CD4-positive, alpha-beta T cell treated with Interleukin-15 for 4 hours (primary cell): ENCODE data around the gene PANK1.
"Not testable (repeated sequence)": the region's sequence is repeated elsewhere in the genome, so short reads cannot be mapped to it uniquely, and the experiment has no call there.

Source experiments
- DNase-seq: peaks from one replicate; pipeline ENCODE4 v3.0.0-alpha.2; 2020; ENCODE audit warnings: low spot score

The PANK1 gene

DNA sequence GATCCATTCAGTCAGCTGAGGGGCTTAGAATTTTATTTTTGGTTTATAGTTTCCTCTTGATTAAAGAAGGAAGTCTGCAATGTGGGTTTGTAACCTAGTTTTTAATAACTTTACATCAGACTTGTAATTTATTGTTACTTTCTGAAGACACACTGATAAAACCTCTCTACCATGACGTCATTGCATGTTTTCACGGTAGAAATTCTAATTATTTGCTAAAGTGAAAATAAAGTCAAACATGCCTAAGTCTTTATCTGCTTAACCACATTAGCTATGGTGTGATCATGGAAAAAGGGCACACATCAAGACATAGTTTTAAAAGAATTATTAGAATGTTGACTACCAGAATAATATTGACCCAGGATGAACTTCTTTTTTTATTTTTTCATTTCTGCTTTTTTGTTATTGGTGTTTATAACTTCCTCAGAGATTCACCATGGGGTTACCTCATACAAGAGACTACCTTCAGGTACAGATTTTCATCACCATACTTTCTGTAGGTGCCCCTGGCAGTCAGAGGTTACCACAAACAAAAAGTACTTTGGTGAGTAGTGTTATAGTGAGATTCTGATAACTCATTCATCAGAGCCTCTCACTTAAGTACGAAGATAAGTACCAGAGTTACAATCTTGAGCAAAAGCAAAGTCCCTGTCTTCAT is 7.0 kb upstream of the PANK1 start:
- DNase-seq = no peak

DNA sequence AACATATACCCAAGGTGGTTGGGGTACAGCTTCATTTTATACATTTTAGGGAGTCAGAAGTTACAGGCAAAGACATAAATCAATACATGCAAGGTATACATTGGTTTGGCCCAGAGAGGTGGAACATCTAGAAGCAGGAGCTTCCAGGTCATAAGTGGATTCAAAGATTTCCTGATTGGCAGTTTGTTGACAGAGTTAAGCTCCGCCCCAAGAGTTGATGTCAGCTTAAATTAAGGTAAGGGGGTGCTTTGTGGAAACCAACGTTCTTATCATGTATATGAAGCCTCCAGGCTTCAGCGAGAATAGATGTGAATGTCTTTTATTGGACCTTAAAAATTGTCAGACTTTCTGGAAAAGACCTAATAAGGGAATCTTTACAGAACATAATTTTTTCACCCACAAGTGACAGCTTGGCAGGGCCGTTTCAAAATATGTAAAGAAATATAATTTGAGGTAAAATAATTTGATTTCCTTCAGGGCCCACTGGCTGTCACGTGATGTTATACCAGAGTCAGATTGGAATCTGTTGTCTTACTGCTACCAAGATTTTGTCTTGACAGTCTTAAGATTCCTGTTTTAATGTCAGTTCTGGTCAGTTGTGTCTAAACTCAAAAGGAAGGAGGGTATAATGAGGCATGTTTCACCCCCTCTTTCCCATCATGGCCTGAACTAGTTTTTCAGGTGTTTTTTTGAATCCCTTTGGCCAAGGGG is 6.3 kb upstream of the PANK1 start:
- DNase-seq = no peak

DNA sequence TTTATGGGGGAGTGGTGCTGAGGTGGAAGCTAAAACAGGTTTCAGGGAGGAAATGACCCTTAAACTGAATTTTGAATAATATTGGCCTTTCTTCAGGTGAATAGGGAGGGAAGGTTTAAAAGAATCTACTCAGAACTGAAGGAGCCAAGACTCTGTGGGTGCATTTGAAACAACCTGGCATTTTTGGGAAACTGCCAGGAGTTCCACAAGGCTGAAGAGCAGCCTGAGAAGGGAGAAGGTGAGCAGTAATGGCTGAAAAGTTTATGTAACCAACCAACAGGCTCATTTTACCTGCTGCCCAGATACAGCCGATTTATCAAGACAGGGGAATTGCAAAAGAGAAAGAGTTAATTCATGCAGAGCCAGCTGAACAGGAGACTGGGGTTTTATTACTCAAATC is 4.0 kb upstream of the PANK1 start:
- DNase-seq = no peak

GRCh38 chr10:89648074-89648473 is 3.0 kb upstream of the PANK1 start:
- no peak for DNase-seq

DNA sequence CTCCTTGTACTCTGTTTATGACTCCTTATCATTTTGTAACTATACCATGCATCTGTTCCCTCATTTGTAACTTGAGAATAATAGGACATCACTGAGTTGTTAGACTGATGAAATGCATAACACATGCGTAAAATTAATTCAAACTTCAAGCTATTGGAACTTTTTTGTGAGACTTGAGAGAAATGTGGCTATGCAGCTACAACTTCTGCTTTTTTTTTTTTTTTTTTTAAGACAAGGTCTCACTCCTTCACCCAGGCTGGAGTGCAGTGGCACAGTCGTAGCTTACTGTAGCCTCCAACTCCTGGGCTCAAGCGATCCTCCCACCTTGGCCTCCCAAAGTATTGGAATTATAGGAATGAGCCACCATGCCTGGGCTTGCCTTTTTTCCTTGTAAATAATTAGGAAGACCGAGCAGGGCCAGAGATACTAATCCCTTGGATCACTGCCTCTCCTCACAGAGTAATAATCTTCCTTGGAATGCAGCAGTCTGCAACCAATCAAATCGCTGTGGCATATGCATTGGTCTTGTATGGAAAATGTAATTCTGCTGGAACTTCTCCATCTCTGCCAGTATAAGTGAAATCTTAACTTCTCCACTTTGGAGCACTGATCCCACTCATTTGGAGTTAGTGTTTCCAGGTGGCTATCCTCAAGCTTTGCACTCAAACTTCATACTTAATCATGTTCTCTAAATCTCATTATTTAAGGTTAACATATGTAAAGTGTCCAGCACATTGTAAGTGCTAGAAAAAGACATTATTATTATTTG is 2.0 kb upstream of the PANK1 start:
- DNase-seq = no peak

DNA sequence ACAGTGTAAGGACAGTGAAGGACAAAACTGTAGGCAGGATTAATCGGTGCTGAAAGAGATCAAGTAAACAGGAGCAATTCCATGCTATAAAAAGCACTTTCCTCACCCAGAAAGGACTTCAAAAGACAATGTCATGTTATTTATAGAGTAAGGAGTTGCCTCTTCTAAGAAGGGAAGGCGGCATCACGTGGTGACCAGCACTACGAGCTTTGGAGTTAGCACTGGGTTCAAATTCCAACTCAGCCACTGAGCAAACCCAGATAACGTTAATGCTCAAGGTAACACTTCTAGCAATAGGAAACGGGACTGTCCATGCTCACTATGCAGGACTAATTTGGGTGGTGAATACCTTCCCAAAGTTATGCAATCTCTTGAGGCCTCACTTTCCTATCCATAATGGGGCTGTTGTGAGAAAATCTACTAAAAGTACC is 715 bp upstream of the PANK1 start:
- DNase-seq = no peak

- no peak for DNase-seq
Observed at GRCh38 chr10:89644691-89644966, 413 bp downstream of the PANK1 start.

GRCh38 chr10:89643812-89644690 is 991 bp downstream of the PANK1 start:
- DNase-seq = peak; percentile 77

DNA sequence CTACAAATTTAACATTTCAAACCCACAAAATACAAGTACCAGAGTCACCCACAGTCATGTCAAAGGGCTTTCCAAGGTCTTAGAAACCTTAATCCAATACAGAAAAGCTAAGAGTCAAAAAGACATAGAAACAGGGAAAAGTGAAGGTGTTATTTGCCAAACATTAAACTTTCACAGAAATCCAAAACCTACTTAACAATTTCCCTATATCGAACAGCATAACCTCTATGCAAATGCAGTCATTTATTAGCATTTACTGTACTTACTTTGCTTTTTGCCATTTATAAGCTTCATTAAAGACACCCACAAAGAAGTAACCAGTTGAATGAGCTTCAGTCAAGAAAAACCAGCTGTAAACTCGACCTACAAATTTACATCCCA is 1.6 kb downstream of the PANK1 start:
- no peak for DNase-seq

- DNase-seq = no peak
Observed at GRCh38 chr10:89642193-89642592, 2.8 kb downstream of the PANK1 start.

GRCh38 chr10:89640241-89640640 is 4.8 kb downstream of the PANK1 start:
- DNase-seq = no peak

DNA sequence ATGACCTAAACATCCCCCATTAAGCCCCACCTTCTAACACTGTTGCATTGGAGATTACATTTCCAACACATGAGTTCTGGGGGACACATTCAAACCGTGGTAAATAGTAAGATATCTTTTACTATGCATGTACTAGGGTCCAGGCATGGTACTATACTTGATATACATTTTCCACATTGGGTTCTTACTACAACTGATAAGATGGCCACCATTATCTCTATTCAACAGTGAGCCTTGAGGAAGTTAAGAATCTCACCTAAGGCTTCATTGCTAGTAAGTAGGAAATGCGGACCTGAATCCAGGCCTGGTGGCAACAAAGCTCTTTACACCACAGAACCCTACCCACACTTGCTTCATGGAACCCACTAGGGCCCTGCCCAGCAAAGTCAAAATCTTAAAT is 5.7 kb downstream of the PANK1 start:
- DNase-seq = no peak

- DNase-seq = no peak
Observed at GRCh38 chr10:89637113-89637512, 7.9 kb downstream of the PANK1 start.

- no peak for DNase-seq
Observed at GRCh38 chr10:89634637-89635036, 10.4 kb downstream of the PANK1 start.

- DNase-seq = no peak
Observed at GRCh38 chr10:89633484-89633883, 11.6 kb downstream of the PANK1 start.

- DNase-seq = no peak
Observed at GRCh38 chr10:89632824-89633223, 12.2 kb downstream of the PANK1 start.

DNA sequence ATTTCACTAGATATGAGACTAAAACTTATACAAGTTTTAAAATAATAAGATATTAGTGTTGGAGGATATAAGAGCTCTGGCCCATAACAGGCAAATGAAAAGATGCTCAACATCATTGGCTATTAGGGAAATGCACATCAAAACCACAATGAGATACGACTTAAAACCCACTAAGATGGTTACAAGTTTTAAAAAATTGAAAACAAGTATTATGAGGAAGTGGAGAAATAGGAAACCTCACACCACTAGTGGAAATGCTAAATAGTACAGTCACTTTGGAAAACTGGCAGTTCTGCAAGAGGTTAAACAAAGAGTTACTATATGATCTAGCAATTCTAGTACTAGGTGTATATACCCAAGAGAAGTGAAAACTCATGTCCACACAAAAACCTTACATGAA is 17.2 kb downstream of the PANK1 start:
- no peak for DNase-seq

DNA sequence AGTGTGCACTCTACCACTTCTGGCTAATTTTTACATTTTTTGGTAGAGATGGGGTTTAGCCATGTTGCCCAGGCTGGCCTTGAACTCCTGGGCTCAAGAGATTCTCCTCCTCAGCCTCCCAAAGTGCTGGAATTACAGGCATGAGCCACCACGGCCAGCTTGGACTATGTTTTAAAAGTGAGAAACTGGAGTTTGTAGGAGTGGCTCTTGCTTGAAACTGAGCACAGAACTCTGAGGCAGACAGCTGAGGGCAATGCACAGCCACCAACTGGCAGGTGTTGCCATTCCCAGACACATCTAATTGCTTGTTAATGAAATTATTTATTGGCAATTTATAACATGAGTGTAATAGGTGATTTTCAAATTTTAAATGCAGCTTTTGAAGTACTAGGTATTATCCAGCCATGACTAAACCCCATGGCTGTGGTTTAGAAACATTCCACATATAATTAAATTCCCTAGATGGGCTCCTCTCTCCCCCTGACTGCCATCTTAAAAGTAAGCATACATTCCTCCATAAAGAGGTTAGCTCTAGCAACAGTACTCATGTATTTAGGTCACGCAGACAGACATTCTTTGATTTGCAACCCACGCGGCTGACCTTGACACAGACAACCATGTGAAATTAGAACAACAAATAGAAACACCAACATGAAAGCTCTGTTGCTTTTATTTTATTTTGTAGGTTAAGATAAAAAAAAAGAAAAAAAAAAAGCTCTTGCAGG is 19.8 kb downstream of the PANK1 start:
- no peak for DNase-seq

GRCh38 chr10:89624020-89624419 is 21.0 kb downstream of the PANK1 start:
- no peak for DNase-seq

DNA sequence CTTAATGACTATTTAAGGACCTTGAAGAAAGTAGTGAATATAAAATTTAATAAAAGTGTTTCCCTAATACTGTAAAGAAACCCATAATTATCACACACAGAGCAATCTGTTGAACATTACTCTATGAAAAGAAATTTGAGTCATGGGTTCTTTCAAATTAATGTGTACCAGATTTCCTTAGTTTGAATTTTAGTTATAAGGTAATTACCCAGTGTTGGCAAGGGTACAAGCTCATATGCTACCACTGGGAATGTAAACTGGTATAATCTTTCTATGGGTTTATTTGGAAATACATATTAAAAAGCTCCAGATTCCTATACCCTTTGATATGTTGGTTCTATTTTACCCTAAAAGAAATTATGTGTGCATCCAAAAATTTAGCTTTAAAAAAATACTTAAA is 22.9 kb downstream of the PANK1 start:
- no peak for DNase-seq

DNA sequence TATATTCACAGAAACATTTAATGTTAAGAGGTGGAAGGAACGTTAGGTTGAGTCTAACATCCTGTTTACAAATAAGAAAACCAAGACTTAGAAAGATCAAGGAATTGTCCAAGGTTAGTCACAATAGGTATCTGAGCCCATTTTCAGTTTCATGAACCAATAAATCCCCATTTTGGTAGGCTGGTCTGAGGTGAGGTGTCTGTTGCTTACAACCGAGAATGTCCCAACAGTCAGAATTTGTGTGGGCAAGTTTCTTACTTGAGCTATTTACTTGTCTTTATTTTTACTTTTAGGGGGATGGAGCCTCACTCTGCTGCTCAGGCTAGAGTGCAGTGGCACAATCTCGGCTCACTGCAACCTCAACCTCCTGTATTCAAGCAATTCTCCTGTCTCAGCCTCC is 23.6 kb downstream of the PANK1 start:
- no peak for DNase-seq

DNA sequence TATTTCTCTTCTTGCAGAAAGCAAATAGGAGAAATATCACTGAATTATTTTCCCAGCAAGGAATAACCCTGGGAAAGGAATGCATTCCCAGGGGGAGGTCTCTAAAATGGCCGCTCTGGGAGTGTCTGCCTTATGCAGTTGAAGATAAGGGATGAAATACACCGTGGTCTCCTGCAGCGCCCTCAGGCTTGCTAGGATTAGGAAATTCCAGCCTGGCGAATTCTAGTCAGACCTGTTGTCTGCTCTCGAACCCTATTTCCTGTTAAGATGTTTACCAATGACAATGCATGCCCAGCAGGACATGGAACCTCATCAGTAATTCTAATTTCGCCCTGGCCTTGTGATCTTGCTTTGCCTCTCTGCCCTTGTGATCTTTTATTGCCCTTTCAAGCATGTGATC is 24.7 kb downstream of the PANK1 start:
- not testable (repeated sequence) for DNase-seq
